Measurements from ENCODE around the gene UNKL.
A peak's percentile ranks its signal among the peaks of the same experiment; 100 is the strongest.

The UNKL gene

DNA sequence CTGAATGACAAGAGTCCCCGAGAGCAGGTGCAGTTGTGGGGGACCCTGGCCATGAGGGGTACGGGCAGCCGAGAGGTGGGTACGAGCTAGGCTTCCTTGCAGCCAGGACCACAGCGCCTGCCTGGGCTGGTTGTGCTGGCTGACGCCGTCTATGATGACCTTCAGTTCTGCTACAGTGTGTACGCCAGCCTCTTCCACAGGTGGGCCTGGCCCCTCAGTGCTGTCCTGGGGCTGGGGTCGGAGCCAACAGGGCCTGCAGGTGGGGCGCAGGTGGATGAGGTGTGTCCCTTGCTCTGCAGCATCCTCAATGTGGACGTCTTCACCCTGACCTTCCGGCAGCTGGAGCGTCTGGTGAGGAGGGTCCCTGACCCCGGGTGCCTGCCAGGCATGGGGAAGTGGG lies 70.0 kb downstream of the UNKL start:
- DNase-seq (ENCODE audit: low read depth, low spot score), result no peak
- no peak overlapping the region for H3K27ac ChIP-seq

DNA sequence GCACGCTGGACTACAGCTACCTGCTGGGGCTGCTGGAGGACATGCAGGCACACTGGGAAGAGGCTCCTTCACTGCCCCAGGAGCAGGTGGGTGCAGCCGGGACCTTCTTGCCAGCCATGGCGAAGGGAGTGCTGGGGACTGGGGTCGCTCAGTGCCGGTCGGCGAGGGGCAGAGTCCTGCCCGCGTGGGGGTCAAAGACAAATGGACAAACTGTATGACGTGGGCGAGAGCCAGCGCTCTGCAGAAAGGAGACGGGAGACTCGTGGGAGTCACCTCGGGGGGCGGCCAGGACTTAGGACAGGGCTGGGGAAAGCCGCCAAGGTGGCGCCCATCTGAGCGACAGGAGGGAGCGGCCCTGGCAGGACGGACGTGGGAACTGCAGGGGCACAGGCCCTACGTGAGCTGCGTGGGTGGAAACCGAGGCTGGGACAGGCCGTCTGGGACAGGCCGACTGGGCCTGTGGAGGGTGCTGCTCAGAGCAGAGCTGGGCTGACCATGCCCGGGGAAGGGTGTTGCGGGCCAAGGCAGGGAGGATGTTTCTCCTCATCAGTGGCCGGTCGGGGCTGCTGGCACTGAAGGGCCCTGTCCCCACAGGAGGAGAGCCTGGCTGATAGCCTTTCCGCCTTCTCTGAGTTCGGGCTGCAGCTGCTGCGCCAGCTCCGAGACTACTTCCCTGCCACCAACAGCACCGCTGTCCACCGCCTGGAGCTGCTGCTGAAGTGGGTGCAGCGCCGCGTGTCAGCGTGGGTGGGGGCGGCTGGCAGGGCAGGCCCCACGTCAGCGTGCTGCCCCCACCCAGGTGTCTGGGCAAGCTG lies 70.9 kb downstream of the UNKL start:
- no peak overlapping the region for H3K27ac ChIP-seq
- no peak for DNase-seq (ENCODE audit: low read depth, low spot score)

DNA sequence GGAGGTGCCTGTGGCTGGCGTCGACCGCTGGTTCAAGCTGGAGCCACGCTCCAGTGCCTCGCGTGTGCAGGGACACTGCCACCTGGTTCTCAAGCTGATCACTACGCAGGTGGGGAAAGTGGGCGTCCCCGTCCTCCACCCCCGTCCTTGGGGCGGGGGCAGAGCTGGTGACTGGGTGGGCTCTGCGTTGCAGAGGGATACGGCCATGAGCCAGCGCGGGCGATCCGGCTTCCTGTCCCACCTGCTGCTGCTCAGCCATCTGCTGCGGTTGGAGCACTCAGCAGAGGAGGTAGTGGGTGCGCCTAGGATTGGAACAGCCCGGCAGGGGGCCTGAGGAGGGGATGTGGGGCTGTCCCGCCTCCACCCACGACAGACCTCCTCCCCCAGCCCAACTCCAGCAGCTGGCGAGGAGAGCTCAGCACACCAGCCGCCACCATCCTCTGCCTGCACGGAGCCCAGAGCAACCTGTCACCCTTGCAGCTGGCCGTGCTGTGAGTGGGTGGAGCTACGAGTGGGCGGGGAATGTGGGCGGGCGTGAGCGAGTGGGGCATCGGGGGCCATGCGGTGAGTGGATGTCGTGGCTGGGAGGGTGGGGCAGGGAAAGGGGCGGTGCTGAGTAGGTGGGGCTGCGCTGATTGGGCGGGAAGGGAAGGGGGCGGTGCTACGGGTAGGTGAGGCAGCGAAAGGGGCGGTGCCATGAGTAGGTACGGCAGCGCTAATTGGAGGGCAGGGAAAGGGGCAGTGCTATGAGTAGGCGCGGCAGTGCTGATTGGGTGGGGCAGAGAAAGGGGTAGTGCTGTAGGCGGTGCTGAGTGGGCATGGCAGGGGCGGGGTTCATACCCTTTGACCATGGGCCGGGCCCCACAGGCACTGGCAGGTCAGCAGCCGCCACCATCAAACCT lies 71.7 kb downstream of the UNKL start:
- DNase-seq (ENCODE audit: low read depth, low spot score), result peak; percentile 79
- no peak overlapping the region for H3K27ac ChIP-seq

DNA sequence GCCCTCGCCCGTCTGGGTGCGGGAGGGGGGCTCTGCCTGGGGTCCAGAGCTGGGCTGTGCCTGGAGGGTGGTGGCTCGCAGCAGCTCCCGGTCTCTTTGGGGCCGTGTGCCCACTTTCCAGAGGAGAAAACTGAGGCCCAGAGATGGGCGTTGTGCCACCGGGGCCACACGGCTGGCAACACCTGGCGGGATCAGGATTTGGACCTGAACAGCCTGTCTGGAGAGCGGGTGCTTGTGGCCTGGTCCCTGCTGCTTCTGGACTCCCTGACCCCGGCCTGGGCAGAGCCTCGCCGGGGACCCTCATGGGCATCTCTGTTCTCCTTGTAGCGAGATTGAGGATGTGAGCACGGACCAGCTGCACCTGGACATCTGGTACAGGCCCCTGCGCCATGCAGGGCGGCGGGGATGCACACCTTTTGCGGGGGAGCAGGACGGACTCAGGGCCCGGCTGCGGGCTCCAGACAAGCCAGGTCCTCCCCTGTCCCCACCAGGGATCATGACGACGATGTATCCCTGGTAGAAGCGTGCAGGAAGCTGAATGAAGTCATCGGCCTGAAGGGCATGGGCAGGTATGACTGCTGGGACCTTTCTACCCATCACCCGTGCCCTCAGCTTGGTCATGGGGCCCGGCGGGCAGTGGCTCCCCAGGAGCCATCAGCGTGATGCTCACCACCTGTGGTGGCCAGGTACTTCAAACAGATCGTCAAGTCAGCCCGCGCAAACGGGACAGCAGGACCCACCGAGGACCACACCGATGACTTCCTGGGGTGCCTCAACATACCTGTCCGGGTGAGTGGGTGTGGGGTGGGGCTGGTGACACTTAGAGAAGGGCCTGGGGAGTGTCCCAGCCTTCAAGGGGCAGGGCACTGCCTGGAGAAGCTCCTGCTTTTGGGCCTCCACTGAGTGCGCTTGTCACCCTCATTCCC lies 72.7 kb downstream of the UNKL start:
- DNase-seq (ENCODE audit: low read depth, low spot score), result no peak
- H3K27ac ChIP-seq, result no peak overlapping the region

DNA sequence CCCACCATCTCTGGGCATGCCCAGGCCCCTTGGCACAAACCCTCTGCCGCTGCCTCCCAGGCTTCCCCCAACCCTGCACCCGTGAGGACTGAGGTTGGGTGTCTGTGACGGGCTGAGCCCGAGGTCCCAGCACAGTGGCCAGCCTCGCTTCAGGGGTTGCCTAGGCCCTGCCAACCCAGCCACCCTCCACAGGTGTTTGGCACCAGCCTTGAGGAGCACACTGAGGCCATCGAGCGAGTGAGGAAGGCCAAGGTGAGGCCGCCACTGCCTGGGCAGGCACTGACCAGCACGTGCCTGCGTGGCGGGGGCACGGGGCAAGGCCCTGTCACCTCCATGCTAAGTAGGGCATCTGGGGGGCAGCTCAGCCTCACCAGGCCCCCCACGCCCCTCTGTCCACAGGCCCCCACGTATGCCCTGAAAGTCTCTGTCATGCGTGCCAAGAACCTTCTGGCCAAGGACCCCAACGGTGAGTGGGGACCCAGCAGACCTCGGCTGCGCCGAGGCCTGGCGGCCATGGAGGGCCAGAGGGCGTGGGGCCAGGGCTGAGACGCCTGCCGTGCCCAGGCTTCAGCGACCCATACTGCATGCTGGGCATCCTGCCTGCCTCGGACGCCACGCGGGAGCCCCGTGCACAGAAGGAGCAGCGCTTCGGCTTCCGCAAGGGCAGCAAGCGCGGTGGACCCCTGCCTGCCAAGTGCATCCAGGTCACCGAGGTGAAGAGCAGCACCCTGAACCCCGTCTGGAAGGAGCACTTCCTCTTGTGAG lies 73.6 kb downstream of the UNKL start:
- DNase-seq (ENCODE audit: low read depth, low spot score), result no peak
- H3K27ac ChIP-seq, result no peak overlapping the region

DNA sequence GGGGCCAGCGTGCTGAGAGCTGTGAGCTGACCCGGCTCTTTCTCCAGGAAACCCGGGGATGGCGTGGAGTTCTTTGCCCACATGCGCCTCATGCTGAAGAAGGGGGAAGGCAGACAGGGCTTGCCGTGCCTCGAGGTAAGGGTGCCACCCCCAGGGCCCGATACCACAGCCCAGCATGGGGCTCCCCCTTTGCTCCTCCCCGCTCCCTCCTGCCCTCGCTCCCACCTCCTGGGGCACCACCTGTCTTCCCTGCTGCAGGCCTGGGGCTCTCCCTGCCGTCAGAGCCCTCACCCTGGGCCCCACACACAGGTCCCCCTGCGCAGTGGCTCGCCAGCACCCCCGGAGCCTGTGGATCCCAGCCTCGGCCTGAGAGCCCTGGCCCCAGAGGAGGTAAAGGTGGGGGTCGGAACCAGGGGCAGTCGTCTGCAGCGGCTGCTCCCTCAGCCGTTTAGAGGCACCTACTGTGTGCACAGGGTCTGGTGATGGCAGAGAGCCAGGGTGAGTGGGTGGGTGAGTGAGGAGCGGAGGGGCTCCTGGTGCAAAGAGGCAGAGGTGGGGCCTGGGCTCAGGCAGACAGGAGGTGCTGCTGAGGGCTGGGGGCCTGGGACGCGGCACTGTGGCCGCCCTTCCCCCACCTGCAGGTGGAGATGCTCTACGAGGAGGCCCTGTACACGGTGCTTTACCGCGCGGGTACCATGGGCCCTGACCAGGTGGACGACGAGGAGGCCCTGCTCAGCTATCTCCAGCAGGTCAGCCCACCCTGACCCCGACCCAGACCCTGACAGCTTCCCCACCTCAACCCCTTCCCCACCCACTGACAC lies 75.4 kb downstream of the UNKL start:
- no peak overlapping the region for H3K27ac ChIP-seq
- DNase-seq (ENCODE audit: low read depth, low spot score), result no peak

DNA sequence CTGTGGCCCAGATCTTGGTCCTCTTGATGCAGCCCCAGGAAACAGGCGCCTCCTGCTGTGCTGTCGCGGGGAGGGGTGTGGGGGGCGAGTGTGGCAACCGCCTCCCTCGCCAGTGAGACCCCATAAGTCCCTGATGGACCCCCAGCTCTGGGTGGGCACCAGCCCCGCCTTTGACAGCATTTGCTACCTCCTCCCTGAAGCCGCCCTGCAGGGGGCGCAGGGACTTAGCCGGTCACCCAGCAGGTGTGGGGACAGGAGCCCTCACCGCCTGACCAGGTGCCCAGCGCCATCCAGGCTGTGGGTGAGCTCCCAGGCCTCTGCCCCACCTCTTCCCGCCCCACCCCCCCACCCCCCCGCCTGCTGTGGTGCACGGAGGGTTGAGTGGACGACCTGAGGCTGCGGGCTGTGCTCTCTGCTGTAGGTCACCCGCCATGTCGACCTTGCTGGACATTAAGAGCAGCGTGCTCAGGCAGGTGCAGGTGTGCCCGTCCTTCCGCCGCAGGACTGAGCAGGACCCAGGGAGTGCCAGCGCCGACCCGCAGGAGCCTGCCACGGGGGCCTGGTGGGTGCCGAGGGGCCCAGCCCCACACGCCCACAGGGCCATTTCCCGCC lies 76.3 kb downstream of the UNKL start:
- DNase-seq (ENCODE audit: low read depth, low spot score), result no peak

DNA sequence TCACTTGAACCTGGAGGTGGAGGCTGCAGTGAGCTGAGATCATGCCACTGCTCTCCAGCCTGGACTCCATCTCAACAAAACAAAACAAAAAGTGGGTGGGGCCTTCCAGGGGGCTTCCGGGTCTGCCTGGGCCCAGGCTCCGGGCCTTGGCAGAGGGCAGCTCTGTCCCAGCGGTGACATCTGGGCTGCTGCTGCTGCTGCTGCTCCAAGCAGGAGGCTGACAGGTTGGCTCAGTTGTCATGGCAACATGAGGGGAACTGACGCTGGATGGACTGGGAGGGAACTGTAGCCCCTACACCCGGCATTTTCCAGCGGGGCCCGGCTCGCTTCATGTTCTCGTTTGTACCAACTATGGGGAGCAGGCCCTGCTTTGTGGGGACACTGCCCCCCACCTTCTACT lies 77.0 kb downstream of the UNKL start:
- H3K27ac ChIP-seq, result no peak overlapping the region
- no peak for DNase-seq (ENCODE audit: low read depth, low spot score)

More for the DNA sequence above, 76.3 kb downstream of the UNKL start:
- H3K27ac ChIP-seq, result no peak overlapping the region

DNA sequence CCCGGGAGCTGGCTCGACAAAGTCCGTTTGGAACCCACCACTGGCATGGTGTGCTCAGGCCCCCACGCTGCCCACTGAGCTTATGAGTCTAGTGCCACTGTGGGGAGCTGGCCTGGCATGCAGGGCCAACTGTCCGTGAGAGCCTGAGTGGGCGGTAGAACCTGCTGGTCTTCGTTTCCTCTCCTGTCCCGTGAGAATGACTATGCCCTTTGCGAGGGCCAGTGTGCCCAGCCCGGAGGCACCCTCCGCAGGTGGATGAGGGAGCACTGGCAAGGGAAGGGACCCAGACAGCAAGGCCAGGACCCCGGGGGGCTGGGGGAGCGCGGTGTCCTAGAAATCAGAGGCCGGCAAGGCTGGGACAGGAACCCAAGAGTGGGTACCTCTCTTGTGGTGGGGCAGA lies 77.9 kb downstream of the UNKL start:
- no peak overlapping the region for H3K27ac ChIP-seq
- DNase-seq (ENCODE audit: low read depth, low spot score), result no peak

DNA sequence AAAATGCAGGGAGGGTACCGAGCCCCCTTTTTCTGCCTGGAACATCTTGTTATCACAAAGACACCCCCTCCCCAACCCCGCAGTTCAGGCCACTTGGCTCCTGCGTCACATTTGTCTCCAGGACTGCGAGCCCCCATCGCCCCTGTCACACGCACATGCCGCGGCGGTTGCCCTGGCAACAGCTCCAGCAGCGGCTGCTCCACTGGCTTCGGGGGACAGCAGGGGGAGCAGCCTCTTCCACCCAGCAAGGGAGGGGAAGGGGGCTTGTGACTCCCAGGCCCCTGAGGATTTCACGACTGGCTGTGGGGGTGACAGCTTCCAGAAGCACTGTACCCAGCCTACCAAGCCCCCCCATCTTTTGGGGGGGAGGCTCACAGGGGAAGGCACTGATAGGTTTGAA lies 78.5 kb downstream of the UNKL start:
- H3K27ac ChIP-seq, result no peak overlapping the region
- DNase-seq (ENCODE audit: low read depth, low spot score), result no peak

DNA sequence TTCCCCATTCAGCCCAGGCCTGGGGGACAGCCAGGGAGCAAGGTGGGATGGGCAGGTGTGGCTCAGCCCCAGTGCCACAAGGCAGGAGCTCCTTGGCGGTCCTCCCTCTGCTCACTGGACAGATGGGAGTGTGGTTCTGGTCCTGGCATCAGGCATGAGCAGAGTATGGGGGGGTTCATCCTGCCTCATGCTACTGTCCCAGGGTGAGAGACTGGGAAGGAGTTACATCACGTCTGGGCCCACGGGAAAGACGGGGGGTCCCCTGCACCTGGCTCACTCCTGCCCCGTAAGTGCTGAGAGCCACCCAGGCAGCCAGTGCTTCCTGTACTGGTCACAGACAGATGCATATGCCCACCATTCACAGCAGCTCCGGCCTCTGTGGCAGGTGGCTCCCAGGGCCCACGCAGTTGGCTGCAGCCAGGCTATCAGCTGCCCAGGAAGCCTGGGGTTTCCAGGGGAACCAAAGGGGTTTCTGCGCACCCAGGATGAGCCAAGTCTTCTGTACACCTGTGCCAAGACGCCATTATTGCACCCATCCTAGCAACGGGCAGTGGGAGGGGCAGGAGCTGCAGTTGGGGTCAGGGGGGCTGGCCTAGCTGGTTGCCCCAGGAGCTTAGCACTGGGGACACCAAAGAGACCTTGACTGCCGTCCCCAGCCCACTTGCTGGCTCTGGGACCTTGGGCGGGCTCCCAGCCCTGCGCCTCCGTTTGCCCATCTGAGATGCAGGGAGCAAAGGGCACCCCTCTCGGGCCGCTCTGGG lies 79.1 kb downstream of the UNKL start:
- H3K27ac ChIP-seq, result no peak overlapping the region
- no peak for DNase-seq (ENCODE audit: low read depth, low spot score)

DNA sequence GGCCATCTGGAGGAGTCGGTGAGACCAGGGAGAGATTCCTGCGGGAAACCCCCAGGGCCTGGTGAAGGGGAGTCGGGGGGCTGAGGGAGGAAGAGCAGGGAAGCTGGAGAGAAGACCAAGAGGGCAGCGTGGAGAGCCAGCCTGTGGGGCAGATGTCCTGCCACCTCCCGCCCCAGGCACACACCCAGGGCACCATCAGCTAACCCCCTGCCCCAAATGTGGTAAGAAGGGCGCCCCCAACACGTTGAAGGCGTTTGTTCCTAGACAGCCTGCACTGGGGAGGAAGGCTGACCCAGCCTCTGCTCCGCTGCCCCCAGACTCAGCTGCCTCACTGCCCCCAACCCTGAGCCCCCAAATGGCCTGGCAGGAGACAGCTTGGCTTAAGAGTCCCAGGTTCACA lies 79.8 kb downstream of the UNKL start:
- no peak overlapping the region for H3K27ac ChIP-seq
- DNase-seq (ENCODE audit: low read depth, low spot score), result no peak

DNA sequence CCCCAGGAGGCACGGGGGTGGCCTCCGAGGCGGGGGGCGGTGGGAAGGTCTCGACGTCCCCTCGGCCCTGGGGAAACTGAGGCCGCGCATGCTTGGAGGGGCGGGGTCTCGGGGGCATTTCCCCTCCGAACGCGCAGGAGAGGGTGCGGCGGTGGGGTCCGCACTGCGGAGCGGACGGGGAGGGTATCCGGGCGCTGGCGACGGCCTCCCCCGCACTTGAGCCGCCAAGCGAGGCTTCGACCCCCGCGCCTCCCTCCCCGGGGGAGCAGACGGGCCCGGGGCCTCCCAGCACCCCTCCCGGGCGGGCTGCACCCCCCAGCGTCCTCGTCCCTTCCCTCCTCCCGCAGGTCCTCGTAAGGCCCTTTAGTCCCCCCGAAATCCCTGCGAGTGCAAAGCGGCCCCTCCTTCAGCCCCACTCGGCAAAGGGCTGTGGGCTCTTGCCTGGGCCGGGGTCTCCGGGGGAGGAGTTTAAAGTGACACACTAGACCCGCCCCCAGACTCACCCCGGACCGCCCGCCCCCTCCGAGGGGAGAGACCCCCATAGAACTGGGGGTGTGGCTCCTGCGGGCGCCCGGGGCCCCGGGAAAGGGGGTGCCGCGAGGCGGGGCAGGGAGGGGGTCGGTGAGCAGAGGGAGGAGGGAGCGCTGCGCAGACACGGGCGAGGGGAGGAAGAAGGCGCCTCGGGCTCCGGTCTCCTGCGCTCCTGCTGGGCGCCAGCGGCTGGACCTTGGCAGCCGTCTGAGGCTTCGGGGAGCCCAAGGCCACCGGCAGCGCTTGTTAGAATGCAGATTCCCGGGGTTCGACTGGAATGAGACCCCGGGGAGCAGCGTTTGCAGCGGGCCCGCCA lies 80.4 kb downstream of the UNKL start:
- DNase-seq (ENCODE audit: low read depth, low spot score), result no peak
- no peak overlapping the region for H3K27ac ChIP-seq

DNA sequence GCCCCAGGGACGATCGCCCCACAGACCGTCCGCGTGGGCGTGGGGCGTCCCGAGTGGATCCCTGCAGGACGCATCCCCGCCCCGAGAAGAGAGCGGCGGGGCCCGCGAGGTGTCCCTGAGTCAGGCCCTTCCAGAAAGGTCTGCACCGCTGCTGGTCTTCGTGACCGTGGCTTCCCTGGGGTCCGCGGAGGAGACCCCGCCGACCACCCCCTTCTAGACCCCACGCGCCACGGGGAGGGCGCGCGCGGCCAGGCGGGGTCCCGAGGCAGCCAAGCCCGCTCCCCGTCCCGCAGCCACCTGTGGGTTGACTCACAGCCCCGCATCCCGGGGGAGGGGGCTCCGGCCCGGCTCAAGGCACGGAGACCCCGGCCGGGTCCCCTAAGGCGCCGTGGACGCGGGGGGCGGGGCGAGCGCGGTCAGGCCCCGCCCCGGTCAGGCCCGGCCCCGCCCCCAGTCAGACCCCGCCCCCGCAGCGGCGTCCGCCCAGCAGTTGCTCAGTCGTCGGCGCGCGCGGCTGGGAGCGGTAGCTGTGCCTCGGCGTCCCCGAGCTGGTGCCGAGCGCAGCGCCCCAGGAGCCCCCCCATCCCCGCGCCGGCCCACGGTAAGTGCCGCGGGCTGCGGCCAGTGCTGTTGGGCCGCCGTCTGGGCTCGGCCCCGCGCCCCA lies 81.2 kb downstream of the UNKL start, which contains the start of gene BAIAP3:
Gene BAIAP3 (plus strand): TSS at position 497 of the 664 bp plus-strand sequence. CDS start 4,905 bp downstream, outside the sequence.
- no peak for DNase-seq (ENCODE audit: low read depth, low spot score)
- H3K27ac ChIP-seq, result no peak within 1 kb of the TSS

DNA sequence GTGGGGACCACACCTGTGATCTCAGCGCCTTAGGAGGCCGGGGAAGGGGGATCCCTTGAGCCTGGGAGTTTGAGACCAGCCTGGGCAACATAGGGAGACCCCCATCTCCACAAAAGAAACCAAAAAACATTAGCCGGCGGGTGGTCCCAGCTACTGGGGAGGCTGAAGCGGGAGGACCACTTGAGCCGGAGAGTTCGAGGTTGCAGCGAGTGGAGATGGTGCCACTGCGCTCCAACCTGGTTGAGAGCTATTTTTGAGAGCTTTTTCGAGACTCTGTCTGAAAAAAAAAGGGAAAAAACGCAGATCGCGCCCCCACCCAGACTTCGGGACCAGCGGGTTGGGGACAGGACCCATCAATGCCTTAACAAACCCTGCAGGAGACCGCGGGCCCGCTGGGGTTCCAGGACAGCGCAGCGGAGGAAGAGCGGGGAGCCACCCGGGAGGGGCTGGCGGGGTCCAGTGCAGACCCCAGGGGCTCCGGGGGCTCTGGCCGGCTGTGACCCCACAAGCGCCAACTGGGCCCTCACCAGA lies 81.8 kb downstream of the UNKL start:
- DNase-seq (ENCODE audit: low read depth, low spot score), result no peak
- no peak overlapping the region for H3K27ac ChIP-seq

Data from epithelial cell of prostate (primary cell).